ENCODE data around the gene NEB.

- TF ChIP-seq REST (IDR thresholded peaks at IDR 0.05; ENCODE audit: low read depth) (no peak), MAX (IDR thresholded peaks at IDR 0.05) (no peak), YY1 (IDR thresholded peaks at IDR 0.05; ENCODE audit: low read depth) (no peak), RAD21 (IDR thresholded peaks at IDR 0.05; ENCODE audit: low read depth) (no peak), TAF1 (IDR thresholded peaks at IDR 0.05; ENCODE audit: low read depth) (no peak), USF1 (IDR thresholded peaks at IDR 0.05) (no peak), FOXM1 (IDR thresholded peaks at IDR 0.05; ENCODE audit: borderline replicate concordance, low read depth) (no peak), EGR1 (IDR thresholded peaks at IDR 0.05) (no peak), EP300 (IDR thresholded peaks at IDR 0.05; ENCODE audit: borderline replicate concordance) (no peak)
Observed at GRCh38 chr2:151508519-151508918, 225.8 kb downstream of the NEB start.

Measured in Ishikawa (cell line).